Measurements from ENCODE around the gene ETFA.
A peak's percentile ranks its signal among the peaks of the same experiment; 100 is the strongest.

Gene ETFA

DNA sequence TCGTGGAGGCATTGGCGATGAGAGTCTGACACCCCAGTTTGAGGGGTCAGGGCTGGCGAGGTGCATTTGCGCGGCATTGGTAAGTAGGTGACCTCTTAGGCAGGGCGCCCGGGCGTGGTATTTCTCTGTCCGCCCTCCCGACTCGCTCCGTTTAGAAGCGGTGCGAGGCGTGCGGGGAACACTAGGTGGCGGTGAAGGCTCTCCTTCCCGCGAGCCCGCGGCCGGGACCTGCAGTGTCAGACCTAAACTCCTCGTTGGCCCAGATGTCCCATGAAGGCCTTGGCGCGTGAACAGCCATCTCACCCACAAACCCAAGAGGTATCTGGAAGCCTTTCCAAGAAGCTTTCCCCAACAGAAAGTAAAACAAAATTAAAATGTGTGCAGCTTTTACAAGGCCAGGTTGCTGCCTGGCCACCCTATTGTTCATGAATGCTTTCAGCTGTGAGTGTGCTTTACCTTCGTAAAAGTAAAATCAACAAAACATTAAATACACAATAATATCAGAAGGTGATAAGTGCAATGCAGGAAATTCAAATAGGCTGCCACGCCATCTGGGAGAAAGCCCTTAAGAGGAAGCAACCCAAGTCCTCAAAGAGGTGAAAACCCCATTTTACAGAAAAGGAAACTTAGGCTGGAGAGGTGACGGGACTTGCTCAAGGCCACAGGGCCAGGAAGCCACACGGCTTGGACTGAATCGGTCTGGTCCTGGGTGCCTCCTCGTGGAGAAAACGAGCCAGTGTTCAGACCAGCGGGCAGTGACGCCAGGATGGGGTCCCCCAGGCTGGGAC, 120.3 kb downstream of the ETFA start:
- H3K27me3 ChIP-seq (replicated peaks; ENCODE audit: control insufficient read depth, insufficient read depth, low read length): no peaks in the 10 kb centered on the region
- TF ChIP-seq, protein P1, sequence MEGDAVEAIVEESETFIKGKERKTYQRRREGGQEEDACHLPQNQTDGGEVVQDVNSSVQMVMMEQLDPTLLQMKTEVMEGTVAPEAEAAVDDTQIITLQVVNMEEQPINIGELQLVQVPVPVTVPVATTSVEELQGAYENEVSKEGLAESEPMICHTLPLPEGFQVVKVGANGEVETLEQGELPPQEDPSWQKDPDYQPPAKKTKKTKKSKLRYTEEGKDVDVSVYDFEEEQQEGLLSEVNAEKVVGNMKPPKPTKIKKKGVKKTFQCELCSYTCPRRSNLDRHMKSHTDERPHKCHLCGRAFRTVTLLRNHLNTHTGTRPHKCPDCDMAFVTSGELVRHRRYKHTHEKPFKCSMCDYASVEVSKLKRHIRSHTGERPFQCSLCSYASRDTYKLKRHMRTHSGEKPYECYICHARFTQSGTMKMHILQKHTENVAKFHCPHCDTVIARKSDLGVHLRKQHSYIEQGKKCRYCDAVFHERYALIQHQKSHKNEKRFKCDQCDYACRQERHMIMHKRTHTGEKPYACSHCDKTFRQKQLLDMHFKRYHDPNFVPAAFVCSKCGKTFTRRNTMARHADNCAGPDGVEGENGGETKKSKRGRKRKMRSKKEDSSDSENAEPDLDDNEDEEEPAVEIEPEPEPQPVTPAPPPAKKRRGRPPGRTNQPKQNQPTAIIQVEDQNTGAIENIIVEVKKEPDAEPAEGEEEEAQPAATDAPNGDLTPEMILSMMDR (IDR thresholded peaks at IDR 0.05; ENCODE audit: insufficient read depth, low read length, poor library complexity, severe bottlenecking): peak; percentile 96
- no peaks in the 10 kb centered on the region for H3K36me3 ChIP-seq (ENCODE audit: control insufficient read depth, insufficient read depth, low read length)
- H3K4me3 ChIP-seq (replicated peaks; ENCODE audit: low read depth, low read length): peak overlapping the region; percentile 1; the same call in 1 of the 2 replicates
- peak; percentile 82 for DNase-seq (ENCODE audit: extremely low read depth, insufficient read length)

- Histone ChIP-seq H3K36me3 (ENCODE audit: control insufficient read depth, insufficient read depth, low read length) (no peaks in the 10 kb centered on the region), H3K4me3 (replicated peaks; ENCODE audit: low read depth, low read length) (no peak overlapping the region), H3K27me3 (replicated peaks; ENCODE audit: control insufficient read depth, insufficient read depth, low read length) (no peaks in the 10 kb centered on the region)
- no peak for DNase-seq (ENCODE audit: extremely low read depth, insufficient read length)
- TF ChIP-seq, protein P1 (IDR thresholded peaks at IDR 0.05; ENCODE audit: insufficient read depth, low read length, poor library complexity, severe bottlenecking): no peak
Observed at GRCh38 chr15:76190070-76190564, 121.2 kb downstream of the ETFA start.

DNA sequence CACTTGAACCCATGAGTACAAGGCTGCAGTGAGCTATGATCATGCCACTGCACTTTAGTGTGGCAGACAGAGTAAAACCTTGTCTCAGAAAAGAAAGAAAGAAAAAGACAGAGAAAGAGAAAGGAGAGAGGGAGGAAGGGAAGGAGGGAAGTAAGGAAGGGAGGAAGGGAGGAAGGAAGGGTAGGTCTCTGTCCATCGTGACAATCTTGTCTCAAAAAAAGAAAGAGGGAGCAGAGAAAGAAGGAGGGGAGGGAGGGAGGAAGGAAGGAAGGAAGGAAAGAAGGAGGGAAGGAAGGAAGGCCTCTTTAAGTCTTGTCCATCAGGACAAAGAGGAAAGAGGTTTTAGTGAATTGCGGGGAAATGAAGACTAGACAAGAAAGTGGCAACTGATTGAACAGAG, 122.2 kb downstream of the ETFA start:
- TF ChIP-seq, protein P1 (IDR thresholded peaks at IDR 0.05; ENCODE audit: insufficient read depth, low read length, poor library complexity, severe bottlenecking): no peak

DNA sequence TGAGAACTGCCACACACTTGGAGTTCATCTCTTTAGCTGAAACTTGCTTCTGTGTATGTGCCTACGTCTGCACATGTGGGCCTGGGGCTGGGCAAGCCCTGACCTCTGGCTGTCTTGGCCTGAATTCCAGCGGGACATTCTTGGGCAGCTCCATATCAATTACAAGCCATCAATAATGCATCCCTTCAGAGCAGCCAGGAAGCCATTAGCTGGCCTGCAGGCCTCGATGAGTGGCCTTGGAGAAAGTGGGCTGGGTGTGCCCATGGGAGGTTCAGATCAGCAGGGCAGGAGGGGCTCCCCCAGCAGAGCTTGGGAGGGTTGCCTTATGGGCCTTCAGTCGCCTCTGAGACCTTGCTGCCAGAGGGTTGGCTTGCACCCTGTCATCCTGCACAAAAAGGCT, 124.1 kb downstream of the ETFA start:
- TF ChIP-seq, protein P1 (IDR thresholded peaks at IDR 0.05; ENCODE audit: insufficient read depth, low read length, poor library complexity, severe bottlenecking): no peak
- H3K27me3 ChIP-seq (replicated peaks; ENCODE audit: control insufficient read depth, insufficient read depth, low read length): no peaks in the 10 kb centered on the region
- DNase-seq (ENCODE audit: extremely low read depth, insufficient read length): no peak

More for the DNA sequence above, 122.2 kb downstream of the ETFA start:
- no peaks in the 10 kb centered on the region for H3K36me3 ChIP-seq (ENCODE audit: control insufficient read depth, insufficient read depth, low read length)
- H3K27me3 ChIP-seq (replicated peaks; ENCODE audit: control insufficient read depth, insufficient read depth, low read length): no peaks in the 10 kb centered on the region
- no peak for DNase-seq (ENCODE audit: extremely low read depth, insufficient read length)
- H3K4me3 ChIP-seq (replicated peaks; ENCODE audit: low read depth, low read length): no peak overlapping the region

DNA sequence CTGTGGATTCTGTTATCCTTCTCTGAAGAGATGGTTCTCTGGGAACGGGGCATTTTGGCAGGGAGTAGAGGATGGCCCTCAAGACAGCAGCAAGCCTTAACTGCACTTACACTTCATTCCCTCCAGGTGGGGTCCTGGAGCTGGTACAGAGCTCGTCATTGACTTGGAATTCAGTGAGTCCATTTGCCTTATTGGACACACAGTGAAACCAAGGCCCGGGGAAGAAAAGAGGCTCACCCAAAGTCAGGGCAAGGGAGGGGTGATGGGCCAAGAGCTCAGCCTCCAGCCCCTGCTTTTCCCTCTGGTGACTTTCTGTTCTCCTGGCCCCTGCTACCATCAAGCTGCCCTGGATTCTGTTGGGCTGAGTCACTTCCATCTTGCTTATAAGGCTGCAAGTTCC, 125.6 kb downstream of the ETFA start:
- Histone ChIP-seq H3K4me3 (replicated peaks; ENCODE audit: low read depth, low read length) (no peak overlapping the region), H3K36me3 (ENCODE audit: control insufficient read depth, insufficient read depth, low read length) (no peaks in the 10 kb centered on the region), H3K27me3 (replicated peaks; ENCODE audit: control insufficient read depth, insufficient read depth, low read length) (no peaks in the 10 kb centered on the region)
- TF ChIP-seq, protein P1 (IDR thresholded peaks at IDR 0.05; ENCODE audit: insufficient read depth, low read length, poor library complexity, severe bottlenecking): peak; percentile 62
- DNase-seq (ENCODE audit: extremely low read depth, insufficient read length): peak; percentile 31

More for the DNA sequence above, 124.1 kb downstream of the ETFA start:
- H3K4me3 ChIP-seq (replicated peaks; ENCODE audit: low read depth, low read length): no peak overlapping the region
- H3K36me3 ChIP-seq (ENCODE audit: control insufficient read depth, insufficient read depth, low read length): no peaks in the 10 kb centered on the region
